WTC11 (cell line): ENCODE data around the gene AK5. TPM values are rescaled to one million over a fixed set of nuclear protein-coding genes. Genes with fewer than 3 reads are reported as not detected.
A peak's percentile ranks its signal among the peaks of the same experiment; 100 is the strongest.

Source experiments
- ATAC-seq: fragments of 200-7000 bp; cut with Tn5 transposase; 2 replicates; pipeline ENCODE4 v1.10.0; 2021; ENCODE audit warnings: mild to moderate bottlenecking, moderate library complexity
- CTCF ChIA-PET: fragments of 300-600 bp; sonication (Branson Sonifier 250); formaldehyde crosslinking; loops from one replicate; lab custom pipeline; 2021; ENCODE audit warnings: antibody characterized with exemption; lab: Charles Lee
- POLR2A ChIA-PET: fragments of 350-600 bp; sonication (Branson Sonifier 250); formaldehyde crosslinking; loops from one replicate; lab custom pipeline; 2021; ENCODE audit warnings: antibody characterized with exemption; lab: Charles Lee
- DNase-seq: peaks from one replicate; pipeline ENCODE4 v3.0.0; 2021; ENCODE audit warnings: low spot score
- H3K27ac Mint-ChIP-seq: 2 replicates; pipeline ENCODE4 v1.8.0; 2021; ENCODE audit warnings: mixed read lengths
- H3K27me3 Mint-ChIP-seq: 2 replicates; pipeline ENCODE4 v1.8.0; 2021; ENCODE audit warnings: low read depth, mild to moderate bottlenecking, moderate library complexity, mixed read lengths
- H3K36me3 Mint-ChIP-seq: 2 replicates; pipeline ENCODE4 v1.8.0; 2021; ENCODE audit warnings: mixed read lengths
- H3K4me1 Mint-ChIP-seq: 2 replicates; pipeline ENCODE4 v1.8.0; 2022; ENCODE audit warnings: mixed read lengths
- H3K4me3 Mint-ChIP-seq: 2 replicates; pipeline ENCODE4 v1.8.0; 2021; ENCODE audit warnings: mild to moderate bottlenecking, moderate library complexity, mixed read lengths
- H3K9me3 Mint-ChIP-seq: 2 replicates; pipeline ENCODE4 v1.8.0; 2021; ENCODE audit warnings: mixed read lengths
- ATF1 ChIP-seq: sonication (generic); formaldehyde crosslinking; IDR thresholded peaks from 2 replicates; pipeline ENCODE4 v1.8.1; 2023; ENCODE audit warnings: mild to moderate bottlenecking, moderate library complexity, missing genetic modification reagents
- ERG ChIP-seq: fragments of 250-450 bp; sonication (Bioruptor Pico); IDR thresholded peaks from 2 replicates; pipeline ENCODE4 v1.8.0; 2021; ENCODE audit warnings: mild to moderate bottlenecking
- GRHL2 ChIP-seq: fragments of 250-450 bp; sonication (Bioruptor Pico); IDR thresholded peaks from 2 replicates; pipeline ENCODE4 v1.8.0; 2022; ENCODE audit warnings: mild to moderate bottlenecking, moderate library complexity; ENCODE audit not compliant: insufficient replicate concordance, severe bottlenecking
- IRF1 ChIP-seq: sonication (generic); formaldehyde crosslinking; IDR thresholded peaks from 2 replicates; pipeline ENCODE4 v1.8.0; 2023; ENCODE audit warnings: missing genetic modification reagents
- SP1 ChIP-seq: sonication (generic); formaldehyde crosslinking; conservative IDR thresholded peaks from 2 replicates; pipeline ENCODE4 v1.8.1; 2022; ENCODE audit warnings: missing genetic modification reagents
- TP53 ChIP-seq: sonication (generic); formaldehyde crosslinking; IDR thresholded peaks from 2 replicates; pipeline ENCODE4 v1.8.1; 2023; ENCODE audit warnings: mild to moderate bottlenecking, missing genetic modification reagents
- USF1 ChIP-seq: sonication (generic); formaldehyde crosslinking; IDR thresholded peaks from 2 replicates; pipeline ENCODE4 v1.8.0; 2022; ENCODE audit warnings: mild to moderate bottlenecking, missing genetic modification reagents
- ZMAT4 ChIP-seq: fragments of 250-450 bp; sonication (Bioruptor Pico); IDR thresholded peaks from 2 replicates; pipeline ENCODE4 v1.9.0; 2021; ENCODE audit warnings: mild to moderate bottlenecking
- ZNF138 ChIP-seq: sonication (generic); formaldehyde crosslinking; conservative IDR thresholded peaks from 2 replicates; pipeline ENCODE4 v1.8.1; 2022; ENCODE audit warnings: mild to moderate bottlenecking, moderate library complexity, missing genetic modification reagents
- ZNF425 ChIP-seq: fragments of 250-450 bp; sonication (Bioruptor Pico); conservative IDR thresholded peaks from 2 replicates; pipeline ENCODE4 v1.9.0; 2021; ENCODE audit warnings: mild to moderate bottlenecking
- total RNA-seq: library from RNA; stranded (reverse); gene quantifications from 3 replicates; pipeline ENCODE4 v1.2.3, GENCODE V29; 2021

Gene AK5
- total RNA-seq, 1 experiment from 2014 or later, result 3.0 TPM

GRCh38 chr1:77597310-77597709 lies 315.5 kb downstream of the AK5 start (continued):
- no peak for TF ChIP-seq USF1 (CRISPR knock-in tag)

- Mint-ChIP-seq H3K4me3 (no peak overlapping the region), H3K9me3 (peaks cover 26% of the 10 kb centered on the region)
- TF ChIP-seq ZMAT4 (CRISPR knock-in tag), result no peak
- TF ChIP-seq ZNF138 (CRISPR knock-in tag), result no peak
- TF ChIP-seq GRHL2, result no peak
- TF ChIP-seq ZNF425 (CRISPR knock-in tag), result no peak
- TF ChIP-seq TP53 (CRISPR knock-in tag), result no peak
- TF ChIP-seq ATF1 (CRISPR knock-in tag), result no peak
- TF ChIP-seq ERG (CRISPR knock-in tag), result no peak
- no peak for TF ChIP-seq IRF1 (CRISPR knock-in tag)
- TF ChIP-seq, all 79 proteins: peak for 0
- POLR2A ChIA-PET, result no interaction called here
- no peaks in the 10 kb centered on the region for H3K27me3 Mint-ChIP-seq
- DNase-seq (no peak), ATAC-seq (no peak; the same call in 1 of the 2 replicates)
- CTCF ChIA-PET, result no interaction called here
- H3K27ac Mint-ChIP-seq, result 0 out of 2 replicates have a peak overlapping the region, but pooled peaks have one; percentile 7
- H3K4me1 Mint-ChIP-seq, result peaks cover 12% of the 10 kb centered on the region
- H3K36me3 Mint-ChIP-seq, result peaks cover 40% of the 10 kb centered on the region
These were observed 323.6 kb downstream of the AK5 start for GRCh38 chr1:77605246-77606026.

GRCh38 chr1:77608893-77609292 lies 327.1 kb downstream of the AK5 start:
- Mint-ChIP-seq H3K4me1 (peaks cover 5% of the 10 kb centered on the region; the same call in 1 of the 2 replicates), H3K36me3 (peaks cover 53% of the 10 kb centered on the region), H3K27me3 (no peaks in the 10 kb centered on the region), H3K27ac (no peak overlapping the region), H3K4me3 (no peak overlapping the region), H3K9me3 (peaks cover 40% of the 10 kb centered on the region)
- DNase-seq (no peak), ATAC-seq (no peak)
- no peak for TF ChIP-seq SP1
- POLR2A ChIA-PET, result no interaction called here
- CTCF ChIA-PET, result no interaction called here

Other genes with a start within 250 kb of the AK5 start
- gene PIGK, start 62.6 kb upstream of the AK5 start, total RNA-seq, result 20.5 to 22.9 TPM (median 21.7 TPM) in 3 replicates